Endothelial cell of umbilical vein (primary cell): Measurements from ENCODE around the gene R3HDM2. TPM values are rescaled to one million over a fixed set of nuclear protein-coding genes. Genes with fewer than 3 reads are reported as not detected.

Experiments used
- BruUV-seq: library from RNA; stranded (reverse); fragments of 400-500 nt; replicated peaks from 2 replicates; lab custom pipeline; 2021; lab: Mats Ljungman, UMichigan
- CTCF ChIA-PET: fragments of 300-600, 350-600 bp; sonication (Branson Sonifier 250); formaldehyde crosslinking; loops from one replicate; lab custom pipeline; 2021; ENCODE audit warnings: antibody characterized with exemption, inconsistent platforms; lab: Charles Lee
- POLR2A ChIA-PET: fragments of 300-600, 350-600 bp; sonication (Branson Sonifier 250); formaldehyde crosslinking; loops from one replicate; lab custom pipeline; 2021; ENCODE audit warnings: antibody characterized with exemption, inconsistent platforms; lab: Charles Lee
- DNase-seq: peaks from one replicate; pipeline ENCODE4 v3.0.0-alpha.2; 2011; ENCODE audit warnings: low read depth, low spot score
- FAIRE-seq: peaks from 2 replicates; lab custom pipeline; 2011; peaks lifted over from hg19 to GRCh38; lab: Jason Lieb, UNC
- H2AFZ ChIP-seq: 2 replicates; pipeline ENCODE4 v1.6.0; 2012; ENCODE audit warnings: low read depth, low read length, control low read depth, inconsistent platforms
- H3K27ac ChIP-seq: 2 replicates; pipeline ENCODE4 v1.5.1; 2011; ENCODE audit warnings: low read depth, mild to moderate bottlenecking, control low read depth, low read length, moderate library complexity; ENCODE audit not compliant: insufficient read depth
- H3K27me3 ChIP-seq, 2 experiments: 2 replicates each; pipeline versions ENCODE4 v1.6.0 to v1.6.1; 2011; ENCODE audit warnings: low read length in 2 of 2, mixed read lengths in 1 of 2; ENCODE audit not compliant: control insufficient read depth in 2 of 2, insufficient read depth in 2 of 2
- H3K36me3 ChIP-seq, 2 experiments: 2 replicates in 1 of 2; 3 replicates in 1 of 2; pipeline ENCODE4 v1.5.1; 2011; ENCODE audit warnings: low read length in 2 of 2, mild to moderate bottlenecking in 1 of 2, moderate library complexity in 1 of 2; ENCODE audit not compliant: control insufficient read depth in 2 of 2, insufficient read depth in 2 of 2; ENCODE audit errors: extremely low read depth in 1 of 2
- H3K4me1 ChIP-seq: 3 replicates; pipeline ENCODE4 v1.5.1; 2011; ENCODE audit warnings: mild to moderate bottlenecking, low read length; ENCODE audit not compliant: control insufficient read depth, insufficient read depth; ENCODE audit errors: extremely low read depth
- H3K4me2 ChIP-seq: 2 replicates; pipeline ENCODE4 v1.6.1; 2011; ENCODE audit warnings: low read length, control low read depth, mixed read lengths; ENCODE audit not compliant: insufficient read depth
- H3K4me3 ChIP-seq, 3 experiments: fragments of 200-600 bp in 1 of 3; sonication (generic), shearing (Covaris generic) in 1 of 3; replicated peaks in 1 of 3; 2 replicates each; pipeline ENCODE4 v1.5.1; 2011 to 2016; ENCODE audit warnings: control low read depth in 3 of 3, low read length in 3 of 3, mild to moderate bottlenecking in 2 of 3, inconsistent platforms in 1 of 3, low read depth in 1 of 3, moderate library complexity in 1 of 3; ENCODE audit not compliant: insufficient read depth in 1 of 3
- H3K79me2 ChIP-seq: 2 replicates; pipeline ENCODE4 v1.6.0; 2012; ENCODE audit warnings: low read length, inconsistent platforms; ENCODE audit not compliant: control insufficient read depth, insufficient read depth
- H3K9ac ChIP-seq: replicated peaks from 2 replicates; pipeline ENCODE3; 2011; ENCODE audit warnings: low read length, control low read depth; ENCODE audit not compliant: insufficient read depth; ENCODE audit errors: extremely low read depth
- H3K9me1 ChIP-seq: replicated peaks from 3 replicates; pipeline ENCODE4 v1.6.0; 2011; ENCODE audit warnings: mild to moderate bottlenecking, low read length; ENCODE audit not compliant: control insufficient read depth, insufficient read depth; ENCODE audit errors: extremely low read depth
- H3K9me3 ChIP-seq: replicated peaks from 2 replicates; pipeline ENCODE4 v1.5.1; 2012; ENCODE audit warnings: low read length, inconsistent platforms; ENCODE audit not compliant: control insufficient read depth, insufficient read depth
- H4K20me1 ChIP-seq: replicated peaks from 2 replicates; pipeline ENCODE3; 2011; ENCODE audit warnings: mild to moderate bottlenecking, low read length; ENCODE audit not compliant: control insufficient read depth, insufficient read depth; ENCODE audit errors: extremely low read depth
- CTCF ChIP-seq, 2 donors: IDR thresholded peaks; 1 replicate in 1 of 2; 2 replicates in 1 of 2; pipeline ENCODE4 v1.5.1; 2011; ENCODE audit warnings: low read length in 2 of 2, mild to moderate bottlenecking in 2 of 2, moderate library complexity in 2 of 2, control low read depth in 1 of 2, inconsistent platforms in 1 of 2, low read depth in 1 of 2; ENCODE audit not compliant: insufficient read depth in 1 of 2; ENCODE audit errors: extremely low read depth in 1 of 2
- FOS ChIP-seq: IDR thresholded peaks from 2 replicates; pipeline ENCODE4 v1.6.1; 2011; ENCODE audit warnings: mild to moderate bottlenecking, low read length, moderate library complexity, borderline replicate concordance; ENCODE audit not compliant: insufficient read depth
- GATA2 ChIP-seq: IDR thresholded peaks from 2 replicates; pipeline ENCODE4 v1.7.0; 2011; ENCODE audit warnings: low read depth, mild to moderate bottlenecking, moderate library complexity, mixed read lengths, low read length; ENCODE audit not compliant: insufficient read length, insufficient read depth
- JUN ChIP-seq: IDR thresholded peaks from 2 replicates; pipeline ENCODE4 v1.6.1; 2011; ENCODE audit warnings: borderline replicate concordance, low read depth; ENCODE audit not compliant: insufficient read length, insufficient read depth
- dilution Hi-C: fragments of 300-500 bp; cut with MboI; formaldehyde crosslinking; loops from one replicate; pipeline ENCODE4 v1.15.0; 2019; ENCODE audit warnings: low sequenced_read_pairs; ENCODE audit not compliant: extremely low pct_ligation_motif_present
- intact Hi-C: fragments of 100-400 bp; cut with micrococcal nuclease; formaldehyde crosslinking; loops from one replicate; pipeline ENCODE4 v1.10.0; 2022
- polyA plus RNA-seq, 4 experiments: library from polyadenylated mRNA; depleted of rRNA in 3 of 4; stranded (reverse) in 3 of 4; unstranded in 1 of 4; fragments of >200 nt; gene quantifications; 2 replicates each; pipeline versions ENCODE4 v1.2.1 to v1.2.3, GENCODE V29; 2011 to 2012; ENCODE audit warnings: missing spikeins in 1 of 4
- total RNA-seq: library from RNA; stranded (reverse); gene quantifications from 2 replicates; pipeline ENCODE4 v1.2.3, GENCODE V29; 2021

R3HDM2 gene
- total and polyA plus RNA-seq, 2 donors (not counting 3 experiments of a cell fraction or from before 2014, with no cell fraction given): 26.1 to 31.3 TPM

- no peak for TF ChIP-seq CTCF (IDR thresholded peaks at IDR 0.05; ENCODE audit: extremely low read depth in 1 of 2, insufficient read depth in 1 of 2, low read depth in 1 of 2, low read length in 2 of 2)
- TF ChIP-seq FOS: peak; percentile 26
- peak; percentile 9 for TF ChIP-seq JUN
- Histone ChIP-seq H3K79me2 (no peaks in the 10 kb centered on the region), H3K4me3 (no peak overlapping the region), H3K9me3 (no peaks in the 10 kb centered on the region), H3K27ac (peak overlapping the region; percentile 28), H2AFZ (peak overlapping the region; percentile 58), H3K9ac (no peak overlapping the region), H3K36me3 (no peaks in the 10 kb centered on the region), H4K20me1 (no peaks in the 10 kb centered on the region), H3K4me1 (peaks cover 14% of the 10 kb centered on the region), H3K27me3 (no peaks in the 10 kb centered on the region), H3K4me2 (no peak overlapping the region), H3K9me1 (no peaks in the 10 kb centered on the region)
- dilution Hi-C loops: no loop called here
- POLR2A ChIA-PET: no interaction called here
- no TSS peak for BruUV-seq
- CTCF ChIA-PET: interaction anchor here (1.0 to 8.7 kb wide), 13 partner anchors 9 to 149 kb away, joined by 3 to 394 read pairs (median 4); partner anchors contain the start of genes GLI1 and INHBE
- intact Hi-C loops: loop anchor here (5.0 kb wide), 1 partner anchor 123 kb away; the partner anchor contains the start of genes INHBC and R3HDM2
- peak; percentile 48 for DNase-seq
- peak; percentile 75 for FAIRE-seq
Measured at GRCh38 chr12:57309420-57309819, 121.4 kb downstream of the R3HDM2 start.

GRCh38 chr12:57300961-57301584 is 129.8 kb downstream of the R3HDM2 start:
- FAIRE-seq: no peak
- Histone ChIP-seq H3K9me1 (no peaks in the 10 kb centered on the region), H3K27ac (no peak overlapping the region), H3K9ac (no peak overlapping the region), H3K4me1 (no peaks in the 10 kb centered on the region), H3K36me3 (peaks cover 4 to 9% of the 10 kb centered on the region in 2 experiments), H3K79me2 (no peaks in the 10 kb centered on the region), H4K20me1 (no peaks in the 10 kb centered on the region), H3K27me3 (no peaks in the 10 kb centered on the region), H2AFZ (no peak overlapping the region), H3K4me2 (no peak overlapping the region), H3K4me3 (no peak overlapping the region), H3K9me3 (no peaks in the 10 kb centered on the region)
- DNase-seq: no peak
- POLR2A ChIA-PET: no interaction called here
- no TSS peak for BruUV-seq
- TF ChIP-seq CTCF (IDR thresholded peaks at IDR 0.05; ENCODE audit: extremely low read depth in 1 of 2, insufficient read depth in 1 of 2, low read depth in 1 of 2, low read length in 2 of 2) (no peak), FOS (no peak), JUN (no peak), GATA2 (no peak)
- dilution Hi-C loops: no loop called here
- CTCF ChIA-PET: interaction anchor here (1.2 to 4.5 kb wide), 3 partner anchors 8 to 158 kb away, joined by 4 to 22 read pairs (median 10); partner anchors contain the start of gene GLI1
- intact Hi-C loops: no loop called here
